NCI-H1436 (cell line): ENCODE measurements around the gene DCUN1D4.
"Not testable (repeated sequence)": the region's sequence is repeated elsewhere in the genome, so short reads cannot be mapped to it uniquely, and the experiment has no call there.

Experiments
- DNase-seq: peaks from one replicate; lab custom pipeline; 2025; lab: John Stamatoyannopoulos, UW

DCUN1D4 gene

GRCh38 chr4:51895158-51895557 is 52.2 kb downstream of the DCUN1D4 start:
- DNase-seq = no peak

GRCh38 chr4:51895816-51896408 is 53.0 kb downstream of the DCUN1D4 start:
- peak; percentile 49 for DNase-seq

- DNase-seq = no peak
Measured at GRCh38 chr4:51901363-51901762, 58.4 kb downstream of the DCUN1D4 start.

GRCh38 chr4:51906167-51906958 is 63.4 kb downstream of the DCUN1D4 start:
- no peak for DNase-seq

- DNase-seq = no peak
Measured at GRCh38 chr4:51907006-51907669, 64.2 kb downstream of the DCUN1D4 start.

- no peak for DNase-seq
Measured at GRCh38 chr4:51909236-51909703, 66.3 kb downstream of the DCUN1D4 start.

GRCh38 chr4:51918251-51918650 is 75.3 kb downstream of the DCUN1D4 start:
- no peak for DNase-seq

GRCh38 chr4:51923343-51923742 is 80.4 kb downstream of the DCUN1D4 start:
- DNase-seq = no peak

GRCh38 chr4:51925307-51925706 is 82.4 kb downstream of the DCUN1D4 start:
- DNase-seq = no peak

- no peak for DNase-seq
Measured at GRCh38 chr4:51930557-51930956, 87.6 kb downstream of the DCUN1D4 start.

- DNase-seq = no peak
Measured at GRCh38 chr4:51931461-51931860, 88.5 kb downstream of the DCUN1D4 start.

- no peak for DNase-seq
Measured at GRCh38 chr4:51932261-51932660, 89.3 kb downstream of the DCUN1D4 start.

- no peak for DNase-seq
Measured at GRCh38 chr4:51932684-51933083, 89.7 kb downstream of the DCUN1D4 start.

GRCh38 chr4:51940460-51940859 is 97.5 kb downstream of the DCUN1D4 start:
- DNase-seq = not testable (repeated sequence)

GRCh38 chr4:51942108-51942832 is 99.3 kb downstream of the DCUN1D4 start:
- no peak for DNase-seq

GRCh38 chr4:51942833-51943215 is 99.9 kb downstream of the DCUN1D4 start:
- DNase-seq = no peak

- DNase-seq = no peak
Measured at GRCh38 chr4:51943221-51943620, 100.3 kb downstream of the DCUN1D4 start.

GRCh38 chr4:51958199-51958968 is 115.4 kb downstream of the DCUN1D4 start:
- no peak for DNase-seq

- DNase-seq = no peak
Measured at GRCh38 chr4:51960486-51960885, 117.5 kb downstream of the DCUN1D4 start.

- no peak for DNase-seq
Measured at GRCh38 chr4:51963841-51964517, 121.0 kb downstream of the DCUN1D4 start.

- DNase-seq = no peak
Measured at GRCh38 chr4:51965862-51966261, 122.9 kb downstream of the DCUN1D4 start.
